Activated B cell treated with CpG ODN at 0.5 μM for 24 hours (primary cell): ENCODE data around the gene CLOCK. TPM values are rescaled to one million over a fixed set of nuclear protein-coding genes. Genes with fewer than 3 reads are reported as not detected.

Experiments used
- ATAC-seq: fragments of 200-7000 bp; cut with Tn5 transposase; one replicate; pipeline ENCODE4 v1.10.0; 2021; ENCODE audit warnings: low read depth, mild to moderate bottlenecking, moderate library complexity
- CTCF ChIA-PET: fragments of 350-600 bp; sonication (Branson Sonifier 250); formaldehyde crosslinking; loops from one replicate; lab custom pipeline; 2021; ENCODE audit warnings: antibody characterized with exemption; lab: Charles Lee
- POLR2A ChIA-PET: fragments of 350-600 bp; sonication (Branson Sonifier 250); formaldehyde crosslinking; loops from one replicate; lab custom pipeline; 2021; ENCODE audit warnings: antibody characterized with exemption; lab: Charles Lee
- DNase-seq: peaks from one replicate; pipeline ENCODE4 v3.0.0; 2022
- H3K27ac Mint-ChIP-seq: one replicate; pipeline ENCODE4 v1.8.0; 2020; ENCODE audit warnings: mixed read lengths
- H3K27me3 Mint-ChIP-seq: one replicate; pipeline ENCODE4 v1.8.0; 2021; ENCODE audit warnings: mixed read lengths
- H3K36me3 Mint-ChIP-seq: one replicate; pipeline ENCODE4 v1.8.0; 2021; ENCODE audit warnings: low read depth, mixed read lengths
- H3K4me1 Mint-ChIP-seq: one replicate; pipeline ENCODE4 v1.8.0; 2021; ENCODE audit warnings: mixed read lengths
- H3K4me3 Mint-ChIP-seq: one replicate; pipeline ENCODE4 v1.8.0; 2020; ENCODE audit warnings: mild to moderate bottlenecking, mixed read lengths
- H3K9me3 Mint-ChIP-seq: one replicate; pipeline ENCODE4 v1.8.0; 2020; ENCODE audit warnings: mixed read lengths
- intact Hi-C: fragments of 100-400 bp; cut with micrococcal nuclease; formaldehyde crosslinking; loops from one replicate; pipeline ENCODE4 v1.15.1; 2024
- total RNA-seq: library from RNA; stranded (reverse); gene quantifications from 2 replicates; pipeline ENCODE4 v1.2.3, GENCODE V29; 2022
- TF ChIP-seq, protein P1 (sequence below): fragments of 200-600 bp; IDR thresholded peaks from one replicate; pipeline ENCODE4 v1.8.0; 2022; ENCODE audit warnings: antibody characterized with exemption, mild to moderate bottlenecking

CLOCK gene
- total RNA-seq, 1 donor from 2014 or later = 12.9 TPM

DNA sequence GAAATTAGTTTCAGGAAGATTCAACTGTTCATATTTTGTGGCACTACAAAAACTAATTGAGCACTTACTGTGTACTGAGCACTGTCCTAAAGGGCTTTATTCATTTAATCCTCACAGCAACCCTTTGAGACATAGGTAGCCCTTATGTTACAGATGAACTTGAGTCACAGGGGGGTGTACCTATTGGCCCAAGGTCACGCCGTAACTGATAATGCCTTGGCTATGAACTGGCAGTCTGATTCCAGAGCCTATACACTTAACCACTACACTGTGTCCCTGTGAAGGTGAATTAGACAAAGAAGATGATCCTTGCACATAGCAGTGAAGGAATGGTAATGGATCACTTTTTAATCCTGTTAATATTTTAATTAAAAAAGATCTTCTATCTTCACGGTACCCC is 138.9 kb downstream of the CLOCK start:
- H3K36me3 Mint-ChIP-seq = peaks cover 53% of the 10 kb centered on the region
- H3K9me3 Mint-ChIP-seq = no peaks in the 10 kb centered on the region
- POLR2A ChIA-PET = no interaction called here
- intact Hi-C loops = loop anchor here (2.0 kb wide), 1 partner anchor 139 kb away; the partner anchor contains the start of gene CLOCK
- H3K4me3 Mint-ChIP-seq = no peak overlapping the region
- ATAC-seq (no peak), DNase-seq (no peak)
- TF ChIP-seq, protein P1, sequence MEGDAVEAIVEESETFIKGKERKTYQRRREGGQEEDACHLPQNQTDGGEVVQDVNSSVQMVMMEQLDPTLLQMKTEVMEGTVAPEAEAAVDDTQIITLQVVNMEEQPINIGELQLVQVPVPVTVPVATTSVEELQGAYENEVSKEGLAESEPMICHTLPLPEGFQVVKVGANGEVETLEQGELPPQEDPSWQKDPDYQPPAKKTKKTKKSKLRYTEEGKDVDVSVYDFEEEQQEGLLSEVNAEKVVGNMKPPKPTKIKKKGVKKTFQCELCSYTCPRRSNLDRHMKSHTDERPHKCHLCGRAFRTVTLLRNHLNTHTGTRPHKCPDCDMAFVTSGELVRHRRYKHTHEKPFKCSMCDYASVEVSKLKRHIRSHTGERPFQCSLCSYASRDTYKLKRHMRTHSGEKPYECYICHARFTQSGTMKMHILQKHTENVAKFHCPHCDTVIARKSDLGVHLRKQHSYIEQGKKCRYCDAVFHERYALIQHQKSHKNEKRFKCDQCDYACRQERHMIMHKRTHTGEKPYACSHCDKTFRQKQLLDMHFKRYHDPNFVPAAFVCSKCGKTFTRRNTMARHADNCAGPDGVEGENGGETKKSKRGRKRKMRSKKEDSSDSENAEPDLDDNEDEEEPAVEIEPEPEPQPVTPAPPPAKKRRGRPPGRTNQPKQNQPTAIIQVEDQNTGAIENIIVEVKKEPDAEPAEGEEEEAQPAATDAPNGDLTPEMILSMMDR = no peak
- H3K27ac Mint-ChIP-seq = no peak overlapping the region
- CTCF ChIA-PET = no interaction called here
- no peaks in the 10 kb centered on the region for H3K27me3 Mint-ChIP-seq
- H3K4me1 Mint-ChIP-seq = peaks cover 32% of the 10 kb centered on the region

DNA sequence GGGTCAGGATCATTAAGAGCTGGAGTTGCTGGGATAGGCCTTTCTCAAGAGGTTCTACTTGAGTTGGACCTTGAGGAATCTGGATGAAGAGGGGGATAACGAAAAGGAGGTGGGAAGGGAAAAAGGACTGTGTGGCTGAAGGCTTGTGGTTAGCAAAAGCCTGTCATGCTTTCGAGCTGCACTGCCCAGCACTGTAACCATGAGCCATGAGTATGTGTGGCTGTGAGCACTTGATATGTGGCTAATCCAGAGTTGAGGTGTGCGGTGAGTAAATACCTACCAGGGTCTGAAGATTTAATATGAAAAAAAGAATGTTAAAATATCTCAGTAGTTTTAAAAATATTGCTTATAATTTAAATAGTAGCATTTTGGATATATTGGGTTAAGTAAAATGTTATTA is 139.6 kb downstream of the CLOCK start:
- peaks cover 50% of the 10 kb centered on the region for H3K36me3 Mint-ChIP-seq
- peaks cover 32% of the 10 kb centered on the region for H3K4me1 Mint-ChIP-seq
- no peaks in the 10 kb centered on the region for H3K27me3 Mint-ChIP-seq
- ChIA-PET POLR2A (no interaction called here), CTCF (no interaction called here)
- TF ChIP-seq, protein P1 = no peak
- no peak for DNase-seq
- no peak for ATAC-seq
- intact Hi-C loops = no loop called here
- no peak overlapping the region for H3K4me3 Mint-ChIP-seq
- no peaks in the 10 kb centered on the region for H3K9me3 Mint-ChIP-seq
- peak overlapping the region; percentile 46 for H3K27ac Mint-ChIP-seq

DNA sequence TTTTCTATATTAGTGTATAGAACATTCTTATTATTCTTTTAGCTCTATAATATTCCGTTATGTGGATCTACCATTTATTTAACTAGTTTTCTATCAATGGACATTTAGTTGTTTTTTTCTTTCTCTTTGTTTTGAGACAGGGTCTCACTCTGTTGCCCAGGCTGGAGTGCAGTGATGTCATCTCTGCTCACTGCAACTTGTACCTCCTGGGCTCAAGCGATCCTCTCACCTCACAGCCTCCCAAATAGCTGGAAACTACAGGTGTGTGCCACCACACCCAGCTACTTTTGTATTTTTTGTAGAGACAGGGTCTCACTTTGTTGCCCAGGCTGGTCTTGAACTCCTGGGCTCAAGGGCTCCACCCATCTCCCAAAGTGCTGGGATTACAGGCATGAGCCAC is 140.2 kb downstream of the CLOCK start:
- no peak overlapping the region for H3K4me3 Mint-ChIP-seq
- H3K27ac Mint-ChIP-seq = no peak overlapping the region
- intact Hi-C loops = no loop called here
- no peaks in the 10 kb centered on the region for H3K27me3 Mint-ChIP-seq
- ChIA-PET POLR2A (no interaction called here), CTCF (no interaction called here)
- ATAC-seq = no peak
- DNase-seq = no peak
- peaks cover 32% of the 10 kb centered on the region for H3K4me1 Mint-ChIP-seq
- H3K36me3 Mint-ChIP-seq = peaks cover 44% of the 10 kb centered on the region
- TF ChIP-seq, protein P1 = no peak
- H3K9me3 Mint-ChIP-seq = no peaks in the 10 kb centered on the region

DNA sequence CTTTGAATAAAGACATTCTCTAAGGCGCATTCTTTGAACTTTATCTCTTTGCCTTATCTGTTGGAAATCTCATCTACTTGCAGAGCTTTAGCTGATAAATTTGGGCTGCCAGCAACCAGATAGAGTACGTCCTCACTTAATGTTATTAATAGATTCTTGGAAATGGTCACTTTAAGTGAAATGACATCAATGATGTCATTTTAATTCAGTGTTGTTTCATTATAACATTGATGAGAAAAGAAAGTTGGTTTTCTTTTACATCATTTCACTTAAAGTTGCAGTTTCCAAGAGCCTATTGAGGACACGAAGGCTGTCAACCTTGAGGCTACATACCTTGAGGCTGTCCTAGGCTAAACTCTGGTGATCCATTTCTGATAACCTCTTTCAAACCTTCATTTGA is 141.6 kb downstream of the CLOCK start:
- ATAC-seq (no peak), DNase-seq (no peak)
- TF ChIP-seq, protein P1 = no peak
- Mint-ChIP-seq H3K4me3 (no peak overlapping the region), H3K9me3 (no peaks in the 10 kb centered on the region), H3K36me3 (peaks cover 50% of the 10 kb centered on the region), H3K27ac (no peak overlapping the region), H3K4me1 (peaks cover 33% of the 10 kb centered on the region), H3K27me3 (no peaks in the 10 kb centered on the region)
- ChIA-PET POLR2A (no interaction called here), CTCF (interaction anchor here (0.9 kb wide), 1 partner anchor 332 kb away, joined by 3 read pairs; no protein-coding TSS in a partner anchor)
- intact Hi-C loops = no loop called here

DNA sequence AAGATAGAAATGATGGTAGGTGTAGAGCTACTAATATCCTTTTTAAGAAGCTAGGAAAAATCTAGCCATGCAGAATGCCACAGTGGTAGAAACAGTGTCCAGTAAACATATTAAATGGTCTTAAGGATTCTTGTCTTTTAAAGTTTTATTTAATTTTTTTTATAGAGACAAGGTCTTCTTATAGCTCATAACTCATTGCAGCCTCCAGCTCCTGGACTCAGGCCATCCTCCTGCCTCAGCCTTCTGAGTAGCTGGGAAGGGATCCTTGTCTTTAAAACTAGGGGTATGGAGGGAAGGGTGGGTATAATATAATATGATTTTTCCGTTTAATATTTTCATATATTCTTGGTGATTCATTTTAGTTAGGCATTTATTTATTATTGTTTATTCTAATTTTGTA is 147.1 kb downstream of the CLOCK start:
- intact Hi-C loops = loop anchor here (5.0 kb wide), 1 partner anchor 1418 kb away; no protein-coding TSS in a partner anchor
- CTCF ChIA-PET = interaction anchor here (1.0 to 2.2 kb wide), 2 partner anchors 53 to 469 kb away, joined by 3 to 7 read pairs; partner anchors contain the start of gene SRD5A3
- POLR2A ChIA-PET = interaction anchor here (0.9 to 1.3 kb wide), 3 partner anchors 11 to 53 kb away, joined by 4 to 8 read pairs (median 7); partner anchors contain the start of gene SRD5A3
- Mint-ChIP-seq H3K9me3 (no peaks in the 10 kb centered on the region), H3K4me3 (peak overlapping the region; percentile 82), H3K4me1 (peaks cover 52% of the 10 kb centered on the region), H3K27ac (no peak overlapping the region), H3K36me3 (peaks cover 47% of the 10 kb centered on the region), H3K27me3 (no peaks in the 10 kb centered on the region)
- no peak for DNase-seq
- ATAC-seq = no peak
- TF ChIP-seq, protein P1 = no peak
